Choroid plexus epithelial cell (primary cell): Measurements from ENCODE around the gene PBX1.
A peak's percentile ranks its signal among the peaks of the same experiment; 100 is the strongest.

Source experiments
- DNase-seq: peaks from one replicate; pipeline ENCODE4 v3.0.0-alpha.2; 2010; ENCODE audit warnings: low read depth
- H3K4me3 ChIP-seq: 2 replicates; pipeline ENCODE4 v1.5.1; 2011; ENCODE audit warnings: low read depth, mild to moderate bottlenecking, control low read depth, low read length, moderate library complexity
- TF ChIP-seq, protein P1 (sequence below): conservative IDR thresholded peaks from 2 replicates; pipeline ENCODE4 v1.5.1; 2011; ENCODE audit warnings: low read depth, mild to moderate bottlenecking, control low read depth, inconsistent platforms, low read length, moderate library complexity

Gene PBX1

DNA sequence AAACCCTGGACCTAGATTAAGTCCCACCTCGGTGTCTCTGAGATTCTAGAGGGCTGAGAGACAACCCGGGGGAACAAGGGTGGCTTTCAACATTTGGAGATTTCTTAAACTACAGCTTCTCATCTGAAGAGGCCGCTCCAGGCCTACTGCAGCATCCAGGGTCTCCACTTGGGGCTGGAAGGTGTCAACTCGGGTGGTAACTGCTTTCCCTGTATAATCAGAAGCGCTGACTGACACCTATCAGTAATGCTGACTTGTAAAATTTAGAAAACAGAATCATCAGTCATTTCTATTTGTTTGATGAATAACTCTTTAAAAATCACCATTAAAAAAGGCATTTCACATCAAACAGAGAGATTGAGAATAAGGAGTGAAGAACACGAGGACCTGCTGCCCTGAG, 226.0 kb downstream of the PBX1 start:
- TF ChIP-seq, protein P1, sequence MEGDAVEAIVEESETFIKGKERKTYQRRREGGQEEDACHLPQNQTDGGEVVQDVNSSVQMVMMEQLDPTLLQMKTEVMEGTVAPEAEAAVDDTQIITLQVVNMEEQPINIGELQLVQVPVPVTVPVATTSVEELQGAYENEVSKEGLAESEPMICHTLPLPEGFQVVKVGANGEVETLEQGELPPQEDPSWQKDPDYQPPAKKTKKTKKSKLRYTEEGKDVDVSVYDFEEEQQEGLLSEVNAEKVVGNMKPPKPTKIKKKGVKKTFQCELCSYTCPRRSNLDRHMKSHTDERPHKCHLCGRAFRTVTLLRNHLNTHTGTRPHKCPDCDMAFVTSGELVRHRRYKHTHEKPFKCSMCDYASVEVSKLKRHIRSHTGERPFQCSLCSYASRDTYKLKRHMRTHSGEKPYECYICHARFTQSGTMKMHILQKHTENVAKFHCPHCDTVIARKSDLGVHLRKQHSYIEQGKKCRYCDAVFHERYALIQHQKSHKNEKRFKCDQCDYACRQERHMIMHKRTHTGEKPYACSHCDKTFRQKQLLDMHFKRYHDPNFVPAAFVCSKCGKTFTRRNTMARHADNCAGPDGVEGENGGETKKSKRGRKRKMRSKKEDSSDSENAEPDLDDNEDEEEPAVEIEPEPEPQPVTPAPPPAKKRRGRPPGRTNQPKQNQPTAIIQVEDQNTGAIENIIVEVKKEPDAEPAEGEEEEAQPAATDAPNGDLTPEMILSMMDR, result no peak
- DNase-seq, result no peak

DNA sequence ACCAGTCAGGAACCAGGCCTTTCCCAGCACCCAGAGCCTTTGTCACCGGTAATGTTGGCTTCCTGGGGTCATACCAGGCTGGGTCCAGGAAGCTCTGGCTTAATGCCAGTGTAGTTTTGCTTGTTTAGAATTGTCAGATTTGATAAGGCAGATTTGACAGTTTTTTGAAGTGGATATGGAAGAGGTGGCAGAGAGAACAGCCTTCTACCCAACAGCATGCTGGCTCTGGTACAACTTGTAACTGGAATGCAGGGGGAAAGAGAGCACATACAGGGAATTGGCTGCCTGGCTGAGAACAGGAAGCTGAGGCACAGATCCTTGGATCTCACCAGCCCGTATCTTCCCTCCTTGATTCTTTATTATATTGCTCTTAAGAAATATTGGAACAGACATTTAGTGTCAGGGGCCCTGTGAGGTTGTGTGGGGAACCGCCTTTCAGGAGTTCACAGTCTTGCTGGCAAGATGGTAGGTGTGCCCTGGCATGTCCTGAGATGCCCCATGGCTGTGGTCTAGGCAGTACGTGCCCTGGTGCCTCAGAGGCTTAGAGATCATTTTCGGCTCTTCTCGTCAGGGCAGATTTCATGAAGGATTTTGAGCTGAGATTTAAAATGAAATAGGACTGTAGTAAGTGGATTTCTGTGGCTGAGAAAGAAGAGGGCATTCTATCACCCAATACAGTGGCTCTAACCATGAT, 227.0 kb downstream of the PBX1 start:
- DNase-seq, result no peak
- TF ChIP-seq, protein P1, result no peak
- H3K4me3 ChIP-seq, result no peak overlapping the region

More for the DNA sequence above, 226.0 kb downstream of the PBX1 start:
- H3K4me3 ChIP-seq, result no peak overlapping the region

DNA sequence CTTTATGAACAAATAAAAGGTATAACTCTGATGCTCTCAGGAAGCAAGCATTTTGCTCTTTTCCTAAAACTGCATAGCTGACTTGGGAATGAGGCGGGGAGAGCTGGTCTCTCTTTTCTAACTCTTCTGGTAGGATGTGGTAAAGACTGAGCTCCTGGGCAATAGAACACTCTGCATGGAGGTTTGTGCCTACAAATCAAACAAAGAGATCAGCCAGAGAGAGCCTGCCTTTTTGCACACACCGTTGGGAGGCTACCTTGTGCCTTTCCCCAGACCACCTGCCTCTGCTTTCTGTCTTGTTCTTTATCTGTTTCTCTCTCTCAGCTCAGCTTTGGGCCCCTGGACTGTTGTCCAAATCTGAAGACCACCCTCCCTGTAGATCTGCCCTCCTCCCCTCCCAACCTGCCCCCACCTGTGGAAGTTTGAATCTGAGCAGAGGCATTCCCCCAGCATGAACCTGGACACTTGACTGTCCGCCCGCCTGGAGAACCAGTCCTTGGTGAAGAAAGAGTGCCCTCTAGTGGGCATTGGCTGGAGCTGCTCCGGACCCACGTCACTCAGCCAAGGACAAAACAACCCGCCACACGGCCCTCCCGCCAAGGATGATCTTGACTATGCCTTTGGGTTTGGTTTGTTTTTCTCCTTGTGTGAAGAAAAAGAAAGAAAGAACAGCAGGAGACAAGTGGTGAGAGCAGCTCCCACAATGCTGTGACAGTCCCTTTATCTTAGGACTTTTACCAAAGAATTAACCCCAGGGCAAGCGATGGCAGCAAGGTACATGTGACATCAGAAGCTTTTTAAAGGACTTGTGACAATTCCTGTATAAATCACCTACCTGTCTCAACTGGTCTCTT, 228.2 kb downstream of the PBX1 start:
- TF ChIP-seq, protein P1, result peak; percentile 98
- peak; percentile 90 for DNase-seq
- H3K4me3 ChIP-seq, result no peak overlapping the region

DNA sequence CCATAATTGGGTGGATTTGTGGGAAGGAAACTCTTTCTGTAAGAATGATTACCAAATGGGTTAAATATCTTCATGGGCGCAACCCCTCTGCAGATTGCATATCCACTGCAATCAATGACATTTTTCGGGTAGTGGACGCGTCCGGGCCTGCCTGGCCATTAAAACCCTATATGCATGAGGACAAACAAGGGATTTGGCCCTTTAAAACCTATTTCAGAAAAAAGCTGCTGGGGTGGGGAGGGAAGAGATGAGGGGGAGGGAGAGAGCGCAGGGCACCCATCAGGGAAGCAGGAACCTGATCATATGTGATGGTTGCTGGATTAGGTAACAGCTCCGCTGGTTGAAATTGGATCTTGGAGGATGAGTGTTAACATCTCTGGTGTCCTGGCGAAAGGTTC, 228.8 kb downstream of the PBX1 start:
- TF ChIP-seq, protein P1, result no peak
- H3K4me3 ChIP-seq, result no peak overlapping the region

DNA sequence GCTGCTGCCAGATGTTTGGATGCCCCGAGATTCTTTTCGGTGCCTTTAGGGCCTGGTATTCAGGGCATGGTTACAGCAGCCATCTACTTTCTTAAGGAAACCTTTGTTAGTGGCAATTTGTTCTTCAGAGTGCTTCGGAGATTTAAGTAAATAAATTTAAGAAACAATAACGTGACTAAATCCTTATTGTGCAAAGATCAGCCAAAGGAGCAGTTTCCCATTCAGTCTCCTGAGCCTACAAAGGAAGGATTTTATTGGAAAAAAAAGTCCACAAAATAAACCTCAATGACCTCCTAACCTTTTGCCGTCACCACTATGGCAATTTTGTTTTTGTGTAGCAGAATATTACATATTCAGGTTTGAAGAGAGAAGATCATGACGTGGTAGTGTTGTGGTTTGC, 231.1 kb downstream of the PBX1 start:
- TF ChIP-seq, protein P1, result no peak
- no peak for DNase-seq
- H3K4me3 ChIP-seq, result no peak overlapping the region

More for the DNA sequence above, 228.8 kb downstream of the PBX1 start:
- peak; percentile 82 for DNase-seq

DNA sequence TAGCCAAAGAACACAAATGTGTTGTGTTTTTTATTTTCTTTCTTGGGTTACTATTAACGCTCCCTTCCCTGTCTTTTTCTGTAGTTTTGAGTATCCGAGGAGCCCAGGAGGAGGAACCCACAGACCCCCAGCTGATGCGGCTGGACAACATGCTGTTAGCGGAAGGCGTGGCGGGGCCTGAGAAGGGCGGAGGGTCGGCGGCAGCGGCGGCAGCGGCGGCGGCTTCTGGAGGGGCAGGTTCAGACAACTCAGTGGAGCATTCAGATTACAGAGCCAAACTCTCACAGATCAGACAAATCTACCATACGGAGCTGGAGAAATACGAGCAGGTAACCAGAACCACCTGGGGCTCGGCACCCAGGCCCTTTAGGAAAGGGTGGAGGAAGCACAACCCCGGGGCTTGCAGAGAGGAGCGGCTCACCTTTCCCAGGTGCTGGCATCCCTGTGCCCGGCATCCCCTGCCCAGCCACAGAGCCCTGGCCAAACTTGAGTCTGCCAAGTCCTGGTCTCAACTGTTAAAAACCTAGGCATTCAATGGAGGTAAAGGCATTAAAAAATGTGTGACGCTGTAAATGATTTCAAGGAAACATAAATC, 233.5 kb downstream of the PBX1 start:
- TF ChIP-seq, protein P1, result no peak
- no peak for DNase-seq
- no peak overlapping the region for H3K4me3 ChIP-seq
